ENCODE results near the gene MAP7. TPM values are rescaled to one million over a fixed set of nuclear protein-coding genes. Genes with fewer than 3 reads are reported as not detected.

The MAP7 gene
- total RNA-seq, 2 experiments from 2014 or later = 0.94 to 1.1 TPM

GRCh38 chr6:136566851-136567250, 16.6 kb upstream of the MAP7 start:
- ChIA-PET CTCF (interaction anchor here (0.8 kb wide), 1 partner anchor 32 kb away, joined by 3 read pairs; no protein-coding TSS in a partner anchor), POLR2A (no interaction called here)

DNA sequence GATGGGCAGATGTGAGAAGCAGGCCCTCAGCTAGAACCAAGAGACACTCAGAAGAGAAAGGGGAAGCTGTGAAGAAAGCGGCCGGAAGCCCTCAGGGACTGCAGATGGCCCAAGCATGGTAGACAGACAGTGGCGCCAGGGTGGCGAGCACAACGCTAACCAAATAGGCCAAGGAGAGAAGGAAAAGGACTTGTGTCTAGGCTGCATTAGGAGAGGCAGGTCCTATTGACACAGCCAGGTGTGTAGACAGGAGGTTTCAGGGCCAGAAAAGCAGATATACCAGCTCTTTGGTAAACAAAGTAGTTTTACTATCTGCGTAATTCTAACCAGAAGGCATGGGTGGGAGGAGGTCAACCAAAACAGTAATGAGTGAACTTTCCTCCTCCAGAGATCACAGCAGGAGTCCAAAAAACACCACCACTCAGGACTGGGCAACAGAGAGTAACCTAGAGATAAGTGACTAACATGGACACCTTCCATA, 15.8 kb upstream of the MAP7 start:
- CTCF ChIA-PET = no interaction called here
- POLR2A ChIA-PET = no interaction called here

DNA sequence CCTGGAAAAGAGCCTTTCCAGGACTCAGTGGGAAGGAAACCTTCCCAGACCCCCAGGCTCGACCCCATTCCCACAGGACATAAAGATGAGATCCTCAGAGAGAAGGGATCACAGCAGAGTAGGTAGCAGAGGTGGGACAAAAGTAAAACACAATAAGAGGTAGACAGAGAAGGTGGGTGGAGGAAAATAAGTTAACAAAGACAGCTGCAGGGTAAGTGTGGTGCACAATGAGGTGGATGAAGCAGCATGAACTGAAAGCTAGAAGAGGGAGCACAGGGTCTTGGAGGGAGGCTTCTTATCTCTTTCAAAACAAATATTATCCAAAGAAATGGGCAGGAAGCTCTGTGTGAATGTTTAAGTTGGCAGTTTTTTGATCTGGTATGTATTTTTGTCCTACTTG, 14.0 kb upstream of the MAP7 start:
- ChIA-PET CTCF (no interaction called here), POLR2A (no interaction called here)

DNA sequence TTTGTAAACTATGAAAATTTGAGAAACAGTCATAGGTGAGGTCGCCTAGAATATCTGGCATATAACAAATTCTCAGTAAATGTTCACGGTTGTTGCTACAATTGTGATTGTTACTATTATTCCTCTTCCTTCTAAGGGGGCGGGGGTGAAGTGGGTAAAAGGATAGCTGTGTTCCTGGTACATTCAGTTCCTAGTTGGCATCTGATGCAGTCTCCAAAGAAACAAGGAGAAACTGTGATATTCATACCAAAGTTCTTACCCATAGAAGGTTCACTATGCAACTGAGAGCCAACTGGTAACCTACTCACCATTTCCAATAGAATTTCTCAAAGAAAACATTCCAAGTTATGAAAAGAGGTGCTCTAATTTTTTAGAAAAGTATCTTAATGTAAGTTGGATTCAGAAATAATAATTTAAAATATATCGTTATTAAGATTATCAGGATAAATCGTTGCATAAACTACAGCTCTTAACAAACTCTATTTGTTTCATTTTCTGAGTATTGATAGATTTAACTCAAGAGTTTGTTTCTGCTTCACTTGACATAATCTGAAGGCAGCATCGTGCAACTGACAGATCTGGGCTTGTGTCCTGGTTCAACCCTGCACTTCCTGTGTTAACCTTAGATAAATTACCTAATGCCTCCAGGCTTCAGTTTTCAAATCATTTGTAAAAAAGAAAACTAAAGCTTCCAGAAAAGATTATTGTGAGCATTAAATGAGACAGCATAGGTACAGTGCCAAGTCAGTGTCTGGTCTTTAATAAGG, 13.3 kb upstream of the MAP7 start:
- CTCF ChIA-PET = no interaction called here
- POLR2A ChIA-PET = no interaction called here

- POLR2A ChIA-PET = no interaction called here
- CTCF ChIA-PET = interaction anchor here (0.9 to 1.6 kb wide), 2 partner anchors 53 to 230 kb away, joined by 3 read pairs; partner anchors contain the start of gene MAP3K5
Measured at GRCh38 chr6:136562211-136562610, 12.0 kb upstream of the MAP7 start.

DNA sequence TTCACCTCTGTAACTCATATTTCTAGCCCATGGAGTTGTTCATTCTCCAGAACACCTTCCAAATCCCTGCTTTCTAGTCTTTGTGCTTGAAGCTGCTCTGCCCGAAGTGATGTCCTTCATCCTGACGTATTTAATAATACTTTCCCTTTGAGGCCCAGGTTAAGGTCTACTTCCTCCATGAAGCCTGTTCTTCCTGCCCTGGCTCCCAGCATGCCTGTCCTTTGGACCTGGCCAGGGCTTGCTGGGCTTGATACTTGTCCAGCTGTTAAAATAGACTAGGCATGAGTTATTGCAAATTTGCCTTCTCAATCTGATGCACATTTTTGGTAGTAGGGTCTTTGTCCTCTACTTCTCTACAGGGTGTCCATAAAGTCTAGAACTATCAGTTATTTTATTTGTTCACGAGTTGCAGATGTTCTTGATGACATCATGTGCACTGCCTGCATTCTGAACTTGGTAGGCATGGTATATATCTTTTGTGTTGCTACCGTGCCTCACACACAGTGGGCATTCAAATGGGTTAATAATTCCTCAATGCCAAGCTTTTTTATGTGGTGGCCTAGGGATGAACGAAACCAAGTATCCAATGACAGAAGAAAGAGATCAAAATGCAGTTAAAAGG, 3.1 kb upstream of the MAP7 start:
- POLR2A ChIA-PET = no interaction called here
- CTCF ChIA-PET = no interaction called here

DNA sequence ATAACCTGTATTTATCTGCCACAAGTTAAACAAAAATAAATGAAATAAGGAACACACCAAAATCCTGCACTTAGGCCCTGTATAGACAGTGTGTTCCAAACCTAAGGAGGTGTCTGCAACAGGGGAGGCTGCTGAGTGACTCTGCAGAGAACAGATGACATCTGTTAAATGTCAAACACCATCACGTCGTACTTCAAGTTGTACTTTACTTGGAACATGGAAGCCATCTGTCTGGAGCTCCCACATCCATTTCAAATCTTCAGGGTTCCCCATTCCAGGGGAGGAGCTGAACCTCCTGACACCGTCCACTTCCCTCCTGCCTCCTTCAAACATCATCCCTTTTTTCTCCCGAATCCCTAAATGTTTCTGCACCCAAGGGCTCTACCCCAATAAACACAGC, 1.8 kb upstream of the MAP7 start:
- ChIA-PET POLR2A (no interaction called here), CTCF (no interaction called here)

DNA sequence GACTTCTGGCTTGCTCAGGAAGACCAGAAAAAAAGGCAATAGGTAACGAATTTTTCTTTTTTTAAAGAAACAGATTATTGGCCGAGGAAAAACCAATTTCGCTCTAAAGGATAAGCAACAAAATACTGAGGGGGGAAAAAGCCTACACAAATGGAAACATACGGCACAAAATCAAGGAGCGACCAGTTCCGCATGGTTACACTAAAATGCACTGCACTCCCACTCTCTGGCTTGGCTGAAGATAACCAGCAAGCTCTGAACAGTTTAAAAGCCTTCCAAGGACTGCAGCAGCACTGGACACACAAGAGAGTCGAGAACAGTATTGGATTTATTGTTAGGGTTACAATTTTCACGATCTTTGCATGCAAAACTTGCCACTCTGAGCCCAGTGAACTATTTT, 881 bp upstream of the MAP7 start:
- ChIA-PET CTCF (interaction anchor here (0.6 to 1.3 kb wide), 3 partner anchors 10 to 395 kb away, joined by 3 read pairs; no protein-coding TSS in a partner anchor), POLR2A (no interaction called here)

GRCh38 chr6:136550045-136550329, 235 bp downstream of the MAP7 start:
- POLR2A ChIA-PET = interaction anchor here (0.6 kb wide), 1 partner anchor 698 kb away, joined by 3 read pairs; no protein-coding TSS in a partner anchor
- CTCF ChIA-PET = interaction anchor here (0.6 to 1.3 kb wide), 5 partner anchors 9 to 42 kb away, joined by 3 to 6 read pairs (median 3); no protein-coding TSS in a partner anchor

DNA sequence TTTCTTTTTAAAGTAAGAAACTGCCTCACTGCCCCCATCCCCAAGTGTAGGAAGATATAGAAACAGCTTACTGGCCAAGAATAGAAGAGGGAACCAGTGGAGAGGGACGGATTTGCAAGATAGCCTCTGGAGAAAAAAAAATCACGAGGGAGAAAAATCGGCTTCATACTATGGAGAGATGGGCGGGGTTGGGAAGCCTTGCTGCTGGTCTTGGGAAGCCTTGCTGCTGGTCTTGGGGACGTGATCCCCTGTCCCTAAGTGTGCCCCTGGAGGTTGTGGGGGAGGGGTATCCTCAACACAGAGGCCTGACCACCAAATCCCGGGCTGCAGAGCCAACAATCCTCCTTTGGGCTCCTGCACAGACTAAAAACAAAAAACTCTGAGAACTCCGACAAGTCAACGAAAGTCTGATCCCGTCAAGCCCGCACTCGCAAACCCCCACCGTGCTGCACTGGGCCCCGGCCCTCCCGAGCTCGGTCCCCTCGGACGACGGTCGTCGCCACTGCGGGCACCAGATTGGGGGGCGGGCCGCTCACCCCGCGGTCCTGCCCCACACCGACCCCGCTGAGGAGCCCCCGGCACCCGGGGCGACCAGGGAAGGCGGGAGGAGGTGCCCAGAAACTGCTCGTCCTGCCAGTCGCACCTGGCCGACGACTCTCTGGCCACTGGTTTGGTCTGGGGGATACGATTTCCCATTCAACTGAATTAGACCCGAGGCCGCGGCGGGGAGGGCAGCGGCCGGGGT, 750 bp downstream of the MAP7 start:
- ChIA-PET POLR2A (no interaction called here), CTCF (interaction anchor here (0.6 to 1.3 kb wide), 5 partner anchors 8 to 42 kb away, joined by 3 to 6 read pairs (median 3); no protein-coding TSS in a partner anchor)

GRCh38 chr6:136548582-136549299, 1.5 kb downstream of the MAP7 start:
- CTCF ChIA-PET = no interaction called here
- POLR2A ChIA-PET = no interaction called here

- POLR2A ChIA-PET = no interaction called here
- CTCF ChIA-PET = no interaction called here
Measured at GRCh38 chr6:136547871-136548270, 2.4 kb downstream of the MAP7 start.

DNA sequence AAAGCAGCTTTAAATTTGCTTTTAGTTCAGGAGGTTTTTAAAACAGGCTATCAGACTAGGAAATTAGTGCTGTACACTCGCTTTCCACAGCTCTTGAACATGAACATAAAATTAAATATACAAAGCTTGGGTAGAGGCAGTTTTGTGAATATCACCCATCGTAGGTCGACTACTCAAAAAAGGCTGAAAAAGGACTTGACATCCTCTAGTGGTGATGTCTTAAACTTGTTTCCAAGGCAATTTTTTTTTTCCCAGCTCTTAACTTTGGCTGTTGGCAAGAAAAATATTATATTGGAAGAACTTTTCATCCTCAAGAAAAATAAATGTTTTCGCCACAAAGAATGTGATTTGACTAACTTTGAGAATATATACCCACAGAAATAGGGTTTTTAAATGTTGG, 2.9 kb downstream of the MAP7 start:
- ChIA-PET CTCF (no interaction called here), POLR2A (no interaction called here)

GRCh38 chr6:136546331-136546730, 3.9 kb downstream of the MAP7 start:
- CTCF ChIA-PET = no interaction called here
- POLR2A ChIA-PET = no interaction called here

DNA sequence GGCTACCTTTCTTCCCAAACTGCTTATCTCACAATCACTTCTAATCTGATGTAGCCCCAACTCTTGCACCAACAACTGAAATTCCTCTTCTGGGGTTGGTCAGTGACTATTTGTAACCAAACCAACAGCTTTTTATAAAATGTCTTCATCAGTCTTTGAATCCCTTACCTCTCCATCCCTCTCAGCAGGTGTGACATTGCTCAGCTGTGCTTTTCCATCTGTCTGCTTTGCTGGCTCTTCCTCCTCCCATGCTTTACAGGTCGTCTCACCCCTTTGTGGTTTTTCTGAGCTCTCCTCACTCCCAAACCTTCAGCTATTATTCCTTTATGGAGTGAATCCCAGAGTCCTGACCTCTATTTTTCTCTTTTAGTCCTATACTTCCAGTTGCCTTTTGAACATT, 5.9 kb downstream of the MAP7 start:
- POLR2A ChIA-PET = no interaction called here
- CTCF ChIA-PET = no interaction called here

DNA sequence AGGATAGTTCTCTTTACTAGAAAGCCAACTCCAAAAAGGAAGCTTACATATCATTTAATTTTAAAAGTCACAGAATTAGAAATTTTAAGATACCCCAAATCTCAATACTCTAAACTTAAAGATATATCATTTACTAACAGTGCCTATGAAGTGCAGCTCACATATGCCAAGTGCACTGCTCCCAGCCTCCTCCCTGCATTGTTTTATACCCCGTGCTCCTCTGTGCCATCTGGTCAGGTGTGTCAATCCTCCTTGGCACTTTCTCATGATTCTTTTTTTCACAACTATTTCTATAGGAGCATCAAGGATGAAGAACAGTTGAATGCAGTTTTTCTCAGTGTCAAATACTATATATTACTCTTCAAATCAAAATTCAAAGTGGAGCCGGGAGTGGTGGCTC, 8.8 kb downstream of the MAP7 start:
- ChIA-PET POLR2A (no interaction called here), CTCF (interaction anchor here (1.5 kb wide), 1 partner anchor 9 kb away, joined by 3 read pairs; the partner anchor contains the start of gene MAP7)

GRCh38 chr6:136539967-136540652, 10.1 kb downstream of the MAP7 start:
- ChIA-PET POLR2A (no interaction called here), CTCF (interaction anchor here (1.2 kb wide), 1 partner anchor 10 kb away, joined by 3 read pairs; the partner anchor contains the start of gene MAP7)

- CTCF ChIA-PET = interaction anchor here (1.2 kb wide), 1 partner anchor 11 kb away, joined by 3 read pairs; the partner anchor contains the start of gene MAP7
- POLR2A ChIA-PET = no interaction called here
Measured at GRCh38 chr6:136538836-136539235, 11.4 kb downstream of the MAP7 start.

- ChIA-PET POLR2A (no interaction called here), CTCF (no interaction called here)
Measured at GRCh38 chr6:136535880-136536650, 14.2 kb downstream of the MAP7 start.

All from activated CD8-positive, alpha-beta memory T cell treated with anti-CD3 and anti-CD28 coated beads for 36 hours (primary cell).